NCI-H146 treated with DMSO at 0.1 percent for 48 hours (cell line): ENCODE data around the gene PHKA2.

Source experiments
- DNase-seq: peaks from one replicate; lab custom pipeline; 2025; ENCODE audit not compliant: unreplicated experiment; lab: John Stamatoyannopoulos, UW

Gene PHKA2

DNA sequence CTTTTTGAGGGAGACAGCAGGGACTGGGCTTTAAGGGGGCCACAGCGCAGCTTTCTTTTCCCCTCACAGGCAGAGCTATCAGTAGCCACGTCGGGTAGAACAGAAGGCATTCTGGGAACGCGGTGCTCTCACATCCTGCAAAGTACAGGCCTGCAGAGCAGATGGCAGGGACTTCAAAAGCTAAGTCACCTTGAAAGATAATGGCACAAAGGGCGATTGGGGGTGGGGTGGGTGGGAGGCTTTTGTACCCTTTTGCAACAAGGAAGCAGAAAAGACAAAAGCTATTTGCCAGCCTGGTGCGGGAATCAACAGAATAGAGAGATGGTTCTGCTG, 93.9 kb downstream of the PHKA2 start:
- DNase-seq = no peak

DNA sequence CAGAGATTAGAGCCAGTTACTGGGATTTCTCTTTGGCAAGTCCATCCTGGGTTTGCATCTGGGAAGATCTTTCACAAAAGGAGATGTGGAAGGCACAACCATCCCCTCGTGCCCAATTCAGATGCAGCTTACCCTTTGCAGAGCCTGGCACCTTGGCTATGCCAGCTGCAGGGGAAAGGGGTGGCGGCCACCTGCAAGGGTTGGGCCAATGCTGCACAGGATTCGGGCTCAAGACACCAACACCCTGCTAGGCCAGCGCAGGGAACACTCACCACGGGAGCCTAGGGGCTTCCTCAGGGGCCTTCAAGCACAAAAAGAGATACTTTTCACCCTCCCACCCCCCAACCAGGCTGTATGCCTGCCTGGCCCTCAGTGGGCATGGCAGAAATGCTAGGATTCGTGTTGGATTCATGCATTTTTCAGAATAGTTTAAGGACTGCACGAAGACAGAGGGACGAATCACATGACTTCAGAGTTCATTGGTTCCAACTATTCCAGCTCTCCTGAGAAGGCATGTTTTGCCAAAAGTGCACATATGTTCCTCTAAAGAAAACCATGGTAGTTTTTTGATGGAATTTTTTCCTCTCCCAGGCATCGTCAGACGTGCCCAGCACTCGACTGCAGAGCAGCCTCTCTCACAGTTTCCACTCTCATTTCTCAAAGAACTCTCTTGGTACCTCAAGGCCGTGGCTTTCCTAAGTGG, 94.4 kb downstream of the PHKA2 start:
- DNase-seq = no peak

DNA sequence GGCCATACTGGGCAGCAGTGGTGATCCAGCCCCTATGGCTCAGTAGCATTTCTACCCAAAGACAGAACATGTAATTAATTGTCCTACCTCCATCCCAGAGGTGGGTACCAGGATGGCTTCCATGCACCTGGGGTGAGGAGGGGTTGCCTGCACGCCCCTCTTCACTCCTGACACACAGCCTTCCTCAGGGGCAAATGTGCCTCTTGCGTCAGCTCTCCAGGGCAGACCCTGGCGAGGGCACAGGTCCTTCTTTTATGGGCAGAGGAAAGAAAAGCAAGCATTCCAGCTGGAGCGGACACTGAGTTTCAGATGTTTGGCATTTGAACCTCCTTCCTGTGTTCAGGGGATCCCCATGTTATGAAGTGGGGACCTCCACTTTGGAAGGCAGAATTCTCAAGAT, 95.6 kb downstream of the PHKA2 start:
- DNase-seq = no peak

DNA sequence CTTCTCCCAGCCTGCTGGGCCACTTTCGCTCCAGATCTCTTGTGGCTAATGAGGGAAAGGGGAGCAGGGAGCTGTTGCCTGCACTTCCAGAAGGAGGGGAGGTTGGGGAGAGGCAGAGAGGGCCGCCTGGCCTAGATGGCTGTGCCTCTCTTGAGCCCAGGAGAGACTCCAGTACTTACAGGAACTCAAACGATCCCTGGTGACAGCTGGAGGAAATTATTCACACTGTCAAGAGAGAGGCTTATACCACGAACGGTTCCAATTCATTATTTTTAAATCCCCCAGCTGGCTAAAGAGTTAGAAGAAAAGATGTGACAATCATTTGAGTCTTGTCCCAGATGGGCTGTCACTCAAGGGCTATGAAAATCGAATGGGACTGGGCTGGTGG, 96.1 kb downstream of the PHKA2 start:
- DNase-seq = no peak

DNA sequence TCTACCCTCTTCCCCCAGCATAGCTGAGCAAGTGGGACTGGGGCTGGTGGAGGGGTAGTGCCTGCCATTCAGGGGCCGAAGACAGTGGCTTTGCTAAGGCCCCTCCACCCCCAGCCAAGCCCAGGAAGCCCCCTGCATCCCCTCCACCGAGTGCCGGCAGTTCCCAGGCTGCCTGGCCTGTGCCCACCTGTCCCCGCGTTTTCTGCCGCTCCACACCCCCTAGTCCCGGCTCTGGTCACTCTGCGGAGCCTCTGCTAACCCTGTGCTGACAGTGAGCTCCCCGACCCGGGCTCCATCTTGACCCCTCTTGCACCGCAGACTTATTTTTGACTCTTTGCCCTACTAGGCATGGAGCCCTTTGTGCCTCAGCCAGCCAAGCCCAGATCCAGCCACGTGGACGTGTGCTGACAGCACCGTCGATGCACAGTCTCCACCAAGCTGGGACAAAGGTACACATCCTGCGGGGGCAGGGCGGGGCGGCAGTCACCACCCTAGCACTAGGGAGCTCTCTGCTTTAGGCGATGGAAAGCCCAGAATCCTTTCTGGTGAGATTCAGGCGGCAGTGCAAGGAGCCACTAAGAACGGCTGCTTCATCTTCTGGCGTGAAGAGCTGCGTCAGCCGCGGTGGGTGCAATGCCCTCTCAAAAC, 96.6 kb downstream of the PHKA2 start:
- DNase-seq = no peak

DNA sequence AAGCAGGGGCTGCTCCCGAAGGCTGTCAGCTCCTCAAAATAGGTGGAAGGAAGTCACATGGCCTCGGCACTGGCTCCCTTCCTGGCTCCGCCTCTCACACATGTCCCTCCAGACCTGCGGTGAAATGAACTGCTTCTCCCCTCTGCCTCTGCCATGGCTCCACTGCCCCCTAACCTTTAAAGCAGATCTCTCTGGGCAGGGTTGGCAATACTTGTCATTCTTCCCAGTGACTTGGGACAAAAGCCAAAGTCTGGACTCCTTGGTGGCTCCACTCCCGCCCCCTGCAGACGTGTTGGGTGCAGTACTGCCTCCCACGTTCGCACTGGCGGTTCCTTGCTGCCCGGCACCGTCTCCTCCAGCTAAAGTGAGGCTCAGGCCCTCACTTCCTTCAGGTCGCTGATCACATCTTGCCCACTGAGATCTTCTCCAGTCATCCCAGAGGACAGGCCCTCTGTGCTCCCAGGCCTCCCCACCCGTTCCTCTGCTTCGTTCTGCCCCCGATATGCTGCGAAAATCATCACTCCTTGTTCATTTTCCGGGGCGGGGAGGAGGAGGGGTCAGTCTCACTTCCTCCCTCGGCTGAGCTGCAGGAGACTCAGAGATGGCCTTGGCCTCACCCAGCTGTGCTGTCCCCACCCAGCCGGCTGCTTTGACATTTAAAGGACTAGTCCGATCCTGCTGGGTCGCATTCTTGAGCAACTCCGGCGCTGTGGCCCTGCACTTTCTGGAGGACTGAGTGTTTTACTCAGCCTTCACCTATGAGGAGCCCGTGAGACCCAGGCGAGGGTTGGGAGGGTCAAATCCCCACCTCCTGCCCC, 97.4 kb downstream of the PHKA2 start:
- DNase-seq = no peak

DNA sequence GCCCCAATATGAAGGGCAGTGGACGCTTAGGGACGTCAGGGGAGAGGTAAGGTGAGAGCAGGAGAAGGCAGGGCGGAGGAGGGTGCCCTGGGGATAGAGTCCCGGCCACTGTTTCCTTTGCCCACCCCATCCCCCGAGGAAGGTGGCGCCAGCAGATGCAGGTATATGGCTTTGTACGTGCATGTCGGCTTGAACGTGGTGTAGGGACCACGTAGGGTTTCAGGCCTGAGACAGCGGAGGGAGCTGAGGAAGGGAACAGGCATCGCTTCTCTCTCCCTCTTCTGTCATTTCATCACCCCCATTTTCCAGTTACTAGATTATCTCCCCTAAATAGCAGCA, 97.9 kb downstream of the PHKA2 start:
- peak; percentile 10 for DNase-seq

DNA sequence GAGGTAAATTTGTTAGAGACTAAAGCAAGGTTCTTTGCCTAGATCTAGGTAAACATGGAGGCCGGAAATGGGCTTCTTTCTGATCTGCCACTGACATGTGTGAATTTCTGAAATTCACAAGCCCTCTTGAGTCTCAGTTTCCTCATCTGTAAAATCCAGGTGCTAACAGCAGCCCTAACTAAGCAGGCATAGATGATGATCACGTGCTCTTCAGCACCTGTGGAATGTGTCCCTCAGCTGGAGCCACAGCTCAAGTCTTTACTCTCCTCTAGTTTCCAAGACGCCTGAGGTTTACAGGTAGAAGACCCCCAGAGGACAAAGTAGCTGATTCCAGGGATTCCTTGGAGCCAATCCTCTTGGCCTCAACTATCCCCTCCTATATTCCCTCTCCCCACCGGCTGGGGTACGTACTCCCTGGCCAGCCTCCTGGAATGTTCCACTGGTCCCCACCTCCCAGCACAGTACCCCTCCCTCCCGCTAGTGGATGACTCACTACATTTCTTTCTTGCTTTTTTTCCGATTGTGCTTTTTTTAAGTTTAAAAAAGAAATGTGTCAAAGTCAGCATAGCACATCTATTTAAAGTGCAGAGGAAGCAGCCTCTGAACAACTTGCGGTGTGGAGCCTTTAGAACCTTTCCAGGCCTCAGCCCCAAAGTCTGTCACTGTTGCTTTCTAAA, 98.4 kb downstream of the PHKA2 start:
- no peak for DNase-seq

DNA sequence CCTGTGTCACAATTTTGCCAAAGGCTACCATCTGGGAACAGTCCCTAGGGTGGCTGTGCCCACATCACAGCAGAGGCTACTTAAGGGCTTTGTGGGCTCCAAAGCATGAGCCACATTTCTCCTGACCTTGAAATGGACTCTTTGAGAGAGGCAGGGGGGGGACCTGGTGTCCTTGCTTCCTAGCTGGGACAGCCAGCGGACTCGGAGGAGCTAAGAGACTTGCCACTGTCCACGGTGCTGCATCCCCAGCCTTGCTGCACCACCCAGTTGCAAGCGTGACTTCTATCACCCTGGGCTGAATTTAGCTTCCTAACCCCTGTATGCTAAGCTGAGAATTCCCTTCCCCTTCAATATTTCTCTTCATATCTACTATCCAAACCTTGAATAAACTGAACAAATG, 99.0 kb downstream of the PHKA2 start:
- no peak for DNase-seq

DNA sequence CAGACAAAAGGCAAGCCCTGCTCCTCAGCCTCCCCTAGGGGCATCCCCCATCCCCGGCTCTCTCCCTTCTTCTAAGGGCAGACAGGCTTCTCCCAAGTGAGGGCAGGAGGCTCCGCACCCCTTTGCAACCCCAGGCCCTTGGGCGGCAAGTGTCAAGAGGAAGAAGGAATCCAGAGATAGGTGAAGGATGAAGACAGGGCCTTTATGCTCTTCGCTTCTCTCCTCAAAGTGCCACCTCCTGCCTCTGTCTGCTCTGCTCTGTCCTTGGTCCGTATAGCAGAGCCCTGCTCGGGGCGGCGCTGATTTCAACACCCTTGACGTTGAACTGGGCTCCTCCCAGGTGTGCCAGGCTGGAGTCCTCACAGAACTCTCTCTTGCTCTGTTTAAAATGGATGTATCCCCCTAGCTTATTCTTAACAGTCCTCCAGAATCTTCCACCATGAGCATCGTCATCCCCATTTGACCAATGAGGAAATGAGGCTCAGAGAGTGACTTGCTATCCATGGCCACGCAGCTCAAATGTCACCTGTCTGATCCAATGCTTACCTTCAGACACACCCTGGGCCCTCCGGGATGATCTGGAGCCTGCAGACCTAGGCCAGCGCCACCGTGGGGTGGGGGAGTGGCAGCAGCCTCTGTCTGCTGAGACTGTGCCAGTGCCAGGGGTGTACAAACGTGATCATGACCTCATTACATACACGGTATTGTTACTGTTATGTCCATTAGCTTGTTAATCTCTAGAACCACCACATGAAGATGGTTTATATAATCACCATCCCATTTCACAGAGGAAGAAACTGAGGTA, 99.8 kb downstream of the PHKA2 start:
- no peak for DNase-seq

DNA sequence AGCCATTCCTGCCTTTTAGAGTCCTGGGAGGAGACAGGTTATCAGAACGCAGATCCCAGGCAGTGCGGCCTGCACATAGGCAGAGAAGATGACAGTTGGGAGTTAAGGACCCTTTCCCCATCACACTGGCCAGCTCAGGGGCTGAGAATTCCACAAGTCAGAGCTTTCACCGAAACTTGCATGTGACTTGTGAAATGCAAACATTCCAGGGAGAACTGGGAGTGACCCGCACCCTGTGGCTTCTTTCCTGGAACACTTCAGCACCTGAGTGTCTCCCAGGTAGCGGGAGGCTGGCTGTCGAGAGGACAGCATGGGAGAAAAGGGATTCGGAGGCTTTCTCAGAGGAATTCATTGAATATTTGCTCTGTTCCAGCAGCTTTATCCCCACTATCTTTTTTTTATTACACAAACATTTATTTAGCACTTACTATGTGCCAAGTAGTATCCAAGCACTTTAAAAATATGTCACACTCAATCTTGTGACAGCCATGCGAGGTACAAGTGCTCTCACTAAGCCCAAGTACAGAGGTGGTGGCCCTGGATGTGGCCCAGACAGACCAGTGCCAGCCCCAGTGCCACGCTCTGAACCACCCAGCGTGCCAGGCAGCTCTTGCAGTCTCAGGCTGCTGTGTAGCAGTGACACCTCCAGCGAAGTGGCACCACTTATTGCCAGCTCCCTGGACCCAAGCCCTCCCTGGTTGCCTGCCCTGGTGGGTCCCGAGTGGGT, 100.5 kb downstream of the PHKA2 start:
- DNase-seq = no peak

DNA sequence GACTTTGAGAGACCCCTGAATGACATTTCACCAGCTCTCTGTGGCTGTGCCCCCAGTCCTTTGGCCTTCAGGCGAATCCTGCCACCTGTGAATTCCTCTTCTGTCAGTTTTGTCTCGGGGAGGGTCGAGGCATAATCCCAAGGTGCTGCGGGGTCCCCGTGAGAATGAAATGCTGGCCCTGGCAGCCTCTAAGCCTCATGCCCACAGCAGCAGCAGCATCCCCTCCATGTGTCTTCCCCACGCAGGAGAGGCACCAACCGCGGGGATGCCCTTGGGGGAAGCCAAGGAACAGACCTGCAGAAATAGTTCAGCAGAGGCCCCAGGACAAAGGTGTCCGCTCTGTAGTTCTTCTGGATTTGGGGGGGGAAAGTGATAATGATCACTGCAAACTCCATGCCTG, 104.8 kb downstream of the PHKA2 start:
- DNase-seq = no peak

DNA sequence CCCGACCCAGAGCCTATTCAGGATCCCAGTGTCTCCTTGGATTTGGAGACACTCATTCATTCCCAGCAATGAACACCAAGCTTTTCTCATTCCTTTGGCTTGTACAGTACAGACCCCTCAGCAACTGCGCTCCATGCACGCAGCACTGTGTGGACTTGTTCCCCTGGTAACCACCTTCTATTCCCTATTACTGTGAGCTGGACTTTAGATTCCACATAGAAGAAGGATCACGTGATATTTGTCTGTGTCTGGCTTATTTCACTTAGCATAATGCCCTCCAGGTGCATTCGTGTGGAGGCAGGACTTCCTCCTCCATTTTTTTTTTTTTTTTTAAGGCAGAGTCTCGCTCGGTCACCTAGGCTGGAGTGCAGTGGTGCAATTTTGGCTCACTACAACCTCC, 106.4 kb downstream of the PHKA2 start:
- DNase-seq = peak; percentile 57

DNA sequence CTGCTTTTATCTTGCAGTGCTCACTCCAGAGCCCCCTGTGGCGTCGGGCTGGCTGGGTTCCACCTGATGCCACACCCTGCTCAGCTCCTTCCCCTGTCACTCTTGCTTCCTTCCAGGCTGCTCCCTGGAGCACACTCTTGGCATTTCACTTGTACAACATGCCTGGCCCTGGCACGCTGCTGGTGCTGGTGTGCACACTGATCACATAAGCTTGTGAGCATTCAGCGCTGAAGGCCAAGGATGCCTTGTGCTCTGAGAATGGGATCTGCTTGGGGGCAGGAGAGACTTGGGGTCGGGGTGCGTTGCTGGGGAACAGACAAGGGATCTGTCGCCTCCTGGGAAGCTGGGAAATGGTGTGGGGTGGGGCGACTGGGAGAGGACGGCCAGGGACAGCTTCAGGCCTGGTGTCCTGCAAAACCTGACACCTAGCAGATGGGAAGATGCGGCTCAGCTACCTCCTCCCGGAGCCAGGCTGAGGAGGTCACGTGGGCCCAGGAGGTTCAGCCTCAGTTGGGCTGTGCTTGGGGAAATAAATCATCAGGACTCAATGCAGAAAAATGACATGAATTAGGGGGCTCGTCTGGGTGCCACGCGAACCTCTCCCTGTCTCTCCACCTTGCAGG, 108.5 kb downstream of the PHKA2 start:
- no peak for DNase-seq

DNA sequence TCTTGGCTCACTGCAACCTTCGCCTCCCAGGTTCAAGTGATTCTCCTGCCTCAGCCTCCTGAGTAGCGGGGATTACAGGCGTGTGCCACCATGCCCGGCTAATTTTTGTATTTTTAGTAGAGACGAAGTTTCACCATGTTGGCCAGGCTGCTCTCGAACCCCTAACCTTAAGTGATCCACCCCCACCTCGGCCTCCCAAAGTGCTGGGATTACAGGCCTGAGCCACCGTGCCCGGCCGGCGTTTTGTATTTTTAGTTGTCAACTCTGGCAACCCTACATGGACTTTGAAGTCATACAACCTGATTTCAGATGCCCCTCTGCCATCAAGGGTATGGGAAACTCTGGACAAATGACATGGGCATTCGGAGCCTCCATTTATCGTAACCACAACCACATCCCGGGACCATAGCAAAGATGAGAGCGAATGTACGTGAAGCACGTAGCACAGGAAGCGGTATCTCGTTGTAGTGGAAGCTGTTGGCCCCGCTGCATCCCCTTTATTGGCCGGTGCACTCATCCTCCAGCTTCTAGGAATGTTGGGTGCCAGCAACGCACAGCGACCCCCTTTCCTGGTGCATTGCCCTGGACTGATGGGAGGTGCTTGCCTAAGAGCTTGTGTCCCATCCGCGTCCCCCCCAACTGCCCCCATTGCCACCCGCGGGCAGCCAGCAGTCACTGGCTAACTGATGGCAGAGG, 109.2 kb downstream of the PHKA2 start:
- no peak for DNase-seq

DNA sequence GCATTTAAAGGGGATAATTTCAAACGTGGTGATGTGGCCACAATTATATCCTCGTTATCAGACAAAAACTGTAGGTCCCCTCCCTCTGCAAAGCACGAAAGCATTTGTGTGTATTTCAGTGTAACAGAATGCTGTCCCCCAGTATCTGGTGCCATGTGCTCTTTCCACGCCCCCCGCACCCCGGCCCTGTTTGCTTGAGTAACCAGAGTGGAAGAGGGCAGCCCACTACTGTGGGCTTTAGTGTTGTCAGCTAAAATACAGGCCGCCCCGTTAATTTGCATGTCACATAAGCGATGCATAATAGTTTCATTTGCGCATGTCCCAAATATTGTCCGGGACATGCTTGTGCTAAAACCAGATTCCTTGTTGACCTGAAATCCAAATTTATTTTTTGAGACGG, 110.1 kb downstream of the PHKA2 start:
- no peak for DNase-seq

DNA sequence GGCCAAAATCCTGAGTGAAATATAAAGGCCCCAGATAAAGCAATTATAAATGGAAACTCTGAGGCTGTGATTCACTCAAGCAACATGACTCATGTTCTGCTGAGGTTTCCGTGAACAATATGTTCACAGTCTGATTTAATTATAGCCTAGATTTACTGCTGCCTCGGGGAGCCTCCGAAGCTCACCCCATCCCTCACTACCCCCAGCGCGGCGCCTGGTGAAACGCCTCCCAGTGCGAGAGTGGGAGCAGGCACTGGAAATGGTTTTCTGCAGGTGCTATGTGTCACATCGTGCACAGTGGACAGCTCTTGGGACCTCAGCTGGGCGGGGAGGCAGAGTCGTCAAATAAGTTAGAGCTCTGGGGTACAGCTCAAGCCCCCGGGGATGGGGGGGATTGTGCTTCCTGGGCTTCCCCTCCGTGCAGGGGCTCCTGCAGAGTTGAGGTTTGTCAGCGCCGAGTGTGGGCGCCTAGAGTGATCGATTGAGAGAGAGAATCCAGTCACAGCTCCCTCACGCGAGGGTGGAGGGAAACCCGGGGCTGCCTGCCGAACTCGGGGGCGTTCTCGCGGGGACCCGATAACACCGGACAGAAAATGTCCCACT, 110.6 kb downstream of the PHKA2 start:
- DNase-seq = no peak

DNA sequence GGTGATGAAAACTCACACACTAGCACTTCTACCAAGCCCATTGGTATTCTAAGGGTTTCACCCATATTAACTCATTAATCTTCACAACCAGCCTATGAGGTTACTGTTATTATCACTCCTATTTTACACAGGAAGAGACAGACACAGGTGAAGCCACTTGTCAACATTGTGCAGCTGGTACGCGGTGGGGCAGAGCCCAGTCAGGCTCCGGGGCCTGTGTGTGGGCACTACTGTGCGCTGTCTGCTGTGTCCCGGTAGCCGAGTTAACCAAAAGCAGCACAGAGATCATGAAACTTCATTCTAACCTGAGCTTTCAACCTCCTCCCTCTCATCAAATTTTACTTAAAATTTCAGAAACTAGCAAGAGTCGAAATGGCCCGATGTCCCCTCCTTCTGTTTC, 111.3 kb downstream of the PHKA2 start:
- DNase-seq = no peak

DNA sequence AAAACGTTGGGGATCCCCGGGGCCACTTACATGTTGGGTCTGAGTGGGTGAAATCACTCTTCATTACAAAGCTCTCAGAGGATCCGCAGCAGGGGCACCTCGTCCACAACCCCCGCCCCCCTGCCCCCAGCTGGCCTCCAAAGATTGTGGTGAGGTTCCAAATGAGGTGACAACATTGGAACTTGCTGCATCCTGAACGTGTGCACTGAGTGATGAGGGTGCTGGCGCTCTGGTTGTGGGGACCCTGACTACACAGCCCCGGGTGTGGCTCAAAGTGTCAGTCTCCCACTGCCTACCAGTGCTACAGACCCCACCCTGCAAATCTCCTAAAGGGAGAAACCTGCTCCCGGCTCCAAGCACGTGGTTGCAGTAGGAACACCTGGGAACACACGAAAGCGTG, 111.9 kb downstream of the PHKA2 start:
- DNase-seq = no peak
